Hypothalamus (tissue), 51 donors: ENCODE measurements around the gene P4HB.

ENCODE experiments used
- DNase-seq, 51 donors: peaks; one replicate each; lab custom pipeline; 2025; lab: John Stamatoyannopoulos, UW

P4HB gene

GRCh38 chr17:81859906-81860755 lies at the start of gene P4HB:
TSS of gene P4HB (minus strand) at chr17:81860535. CDS start at chr17:81860471, 64 bp downstream.
- peak in 5 of 51 donors; percentile 99 to 100 (median 100) for DNase-seq

GRCh38 chr17:81909231-81909630 lies 48.9 kb upstream of the P4HB start:
- no peak for DNase-seq

GRCh38 chr17:81908793-81909192 lies 48.5 kb upstream of the P4HB start:
- no peak for DNase-seq

- no peak for DNase-seq
Observed at GRCh38 chr17:81907219-81908145, 47.1 kb upstream of the P4HB start.

- no peak for DNase-seq
Observed at GRCh38 chr17:81906476-81907218, 46.3 kb upstream of the P4HB start.

- no peak for DNase-seq
Observed at GRCh38 chr17:81905993-81906392, 45.7 kb upstream of the P4HB start.

GRCh38 chr17:81905424-81905875 lies 45.1 kb upstream of the P4HB start:
- no peak for DNase-seq

- DNase-seq: no peak
Observed at GRCh38 chr17:81904600-81905423, 44.5 kb upstream of the P4HB start.

- DNase-seq: no peak
Observed at GRCh38 chr17:81903896-81904599, 43.7 kb upstream of the P4HB start.

- DNase-seq: no peak
Observed at GRCh38 chr17:81903415-81903831, 43.1 kb upstream of the P4HB start.

- no peak for DNase-seq
Observed at GRCh38 chr17:81902653-81903414, 42.5 kb upstream of the P4HB start.

GRCh38 chr17:81902023-81902652 lies 41.8 kb upstream of the P4HB start, which contains the start of gene NPB:
TSS of gene NPB (plus strand) at chr17:81902238. CDS start at chr17:81902278, 40 bp downstream.
- DNase-seq: peak in 11 of 51 donors; percentile 13 to 59 (median 34)

- DNase-seq: no peak
Observed at GRCh38 chr17:81901167-81902022, 41.1 kb upstream of the P4HB start.

GRCh38 chr17:81900181-81900820 lies 40.0 kb upstream of the P4HB start:
- no peak for DNase-seq

GRCh38 chr17:81899514-81900166 lies 39.3 kb upstream of the P4HB start:
- DNase-seq: no peak

GRCh38 chr17:81898885-81899284 lies 38.5 kb upstream of the P4HB start:
- DNase-seq: no peak
